Anterior cingulate cortex (tissue), 58 donors: ENCODE results near the gene CRTAC1.

Source experiments
- DNase-seq, 58 donors: peaks; one replicate each; lab custom pipeline; 2025; lab: John Stamatoyannopoulos, UW

Gene CRTAC1

GRCh38 chr10:97926055-97926454 is 104.4 kb downstream of the CRTAC1 start:
- DNase-seq: no peak

GRCh38 chr10:97925308-97925938 is 105.0 kb downstream of the CRTAC1 start:
- DNase-seq: no peak

GRCh38 chr10:97924678-97925077 is 105.7 kb downstream of the CRTAC1 start:
- no peak for DNase-seq

GRCh38 chr10:97923476-97923875 is 106.9 kb downstream of the CRTAC1 start:
- no peak for DNase-seq

GRCh38 chr10:97923057-97923456 is 107.4 kb downstream of the CRTAC1 start:
- DNase-seq: no peak

GRCh38 chr10:97922022-97922758 is 108.2 kb downstream of the CRTAC1 start:
- DNase-seq: peak in 2 of 58 donors; percentile 7 to 13

- peak in 4 of 58 donors; percentile 10 to 31 (median 18) for DNase-seq
Observed at GRCh38 chr10:97921581-97922021, 108.8 kb downstream of the CRTAC1 start.

GRCh38 chr10:97920865-97921264 is 109.6 kb downstream of the CRTAC1 start:
- no peak for DNase-seq

GRCh38 chr10:97919012-97919411 is 111.4 kb downstream of the CRTAC1 start:
- DNase-seq: no peak

GRCh38 chr10:97916586-97916985 is 113.8 kb downstream of the CRTAC1 start:
- DNase-seq: peak in 36 of 58 donors; percentile 4 to 75 (median 30)

- peak in 56 of 58 donors; percentile 13 to 85 (median 61) for DNase-seq
Observed at GRCh38 chr10:97915346-97916131, 114.9 kb downstream of the CRTAC1 start.

GRCh38 chr10:97914837-97915211 is 115.6 kb downstream of the CRTAC1 start:
- peak in 57 of 58 donors; percentile 7 to 89 (median 61) for DNase-seq

- DNase-seq: peak in 1 of 58 donors; percentile 56
Observed at GRCh38 chr10:97914171-97914836, 116.1 kb downstream of the CRTAC1 start.

GRCh38 chr10:97913614-97914013 is 116.8 kb downstream of the CRTAC1 start:
- DNase-seq: no peak

- no peak for DNase-seq
Observed at GRCh38 chr10:97913193-97913592, 117.2 kb downstream of the CRTAC1 start.

GRCh38 chr10:97911217-97911616 is 119.2 kb downstream of the CRTAC1 start:
- no peak for DNase-seq

- DNase-seq: no peak
Observed at GRCh38 chr10:97910661-97911060, 119.8 kb downstream of the CRTAC1 start.

- DNase-seq: no peak
Observed at GRCh38 chr10:97907830-97908229, 122.6 kb downstream of the CRTAC1 start.

GRCh38 chr10:97907211-97907610 is 123.2 kb downstream of the CRTAC1 start:
- no peak for DNase-seq

- DNase-seq: no peak
Observed at GRCh38 chr10:97905276-97905675, 125.1 kb downstream of the CRTAC1 start.

GRCh38 chr10:97904576-97904975 is 125.8 kb downstream of the CRTAC1 start:
- DNase-seq: no peak
